ENCODE data around the gene STXBP3.
A peak's percentile ranks its signal among the peaks of the same experiment; 100 is the strongest.

Gene STXBP3

GRCh38 chr1:108799001-108799400 is 52.5 kb downstream of the STXBP3 start:
- DNase-seq (ENCODE audit: low read depth in 2 of 2, low spot score in 1 of 2), result no peak

- DNase-seq (ENCODE audit: low read depth in 2 of 2, low spot score in 1 of 2), result no peak
Observed at GRCh38 chr1:108801101-108801500, 54.6 kb downstream of the STXBP3 start.

- no peak for DNase-seq (ENCODE audit: low read depth in 2 of 2, low spot score in 1 of 2)
Observed at GRCh38 chr1:108803548-108803947, 57.1 kb downstream of the STXBP3 start.

GRCh38 chr1:108808438-108808837 is 62.0 kb downstream of the STXBP3 start:
- no peak for DNase-seq (ENCODE audit: low read depth in 2 of 2, low spot score in 1 of 2)

GRCh38 chr1:108811611-108812010 is 65.1 kb downstream of the STXBP3 start:
- DNase-seq (ENCODE audit: low read depth in 2 of 2, low spot score in 1 of 2), result no peak

- no peak for DNase-seq (ENCODE audit: low read depth in 2 of 2, low spot score in 1 of 2)
Observed at GRCh38 chr1:108813326-108813725, 66.9 kb downstream of the STXBP3 start.

GRCh38 chr1:108814343-108815125 is 68.1 kb downstream of the STXBP3 start:
- DNase-seq (ENCODE audit: low read depth in 2 of 2, low spot score in 1 of 2), result no peak

GRCh38 chr1:108815566-108815965 is 69.1 kb downstream of the STXBP3 start:
- DNase-seq (ENCODE audit: low read depth in 2 of 2, low spot score in 1 of 2), result no peak

- no peak for DNase-seq (ENCODE audit: low read depth in 2 of 2, low spot score in 1 of 2)
Observed at GRCh38 chr1:108816049-108816893, 69.8 kb downstream of the STXBP3 start.

GRCh38 chr1:108817016-108817415 is 70.5 kb downstream of the STXBP3 start:
- no peak for DNase-seq (ENCODE audit: low read depth in 2 of 2, low spot score in 1 of 2)

- no peak for DNase-seq (ENCODE audit: low read depth in 2 of 2, low spot score in 1 of 2)
Observed at GRCh38 chr1:108817811-108818210, 71.3 kb downstream of the STXBP3 start.

- DNase-seq (ENCODE audit: low read depth in 2 of 2, low spot score in 1 of 2), result no peak
Observed at GRCh38 chr1:108819878-108820277, 73.4 kb downstream of the STXBP3 start.

GRCh38 chr1:108823632-108824031 is 77.2 kb downstream of the STXBP3 start:
- no peak for DNase-seq (ENCODE audit: low read depth in 2 of 2, low spot score in 1 of 2)

GRCh38 chr1:108824051-108824450 is 77.6 kb downstream of the STXBP3 start:
- no peak for DNase-seq (ENCODE audit: low read depth in 2 of 2, low spot score in 1 of 2)

GRCh38 chr1:108826081-108826635 is 79.7 kb downstream of the STXBP3 start:
- no peak for DNase-seq (ENCODE audit: low read depth in 2 of 2, low spot score in 1 of 2)

GRCh38 chr1:108828074-108828961 is 81.8 kb downstream of the STXBP3 start:
- DNase-seq (ENCODE audit: low read depth in 2 of 2, low spot score in 1 of 2), result peak; percentile 24 to 35

GRCh38 chr1:108829498-108829916 is 83.0 kb downstream of the STXBP3 start:
- DNase-seq (ENCODE audit: low read depth in 2 of 2, low spot score in 1 of 2), result no peak

GRCh38 chr1:108830119-108831008 is 83.9 kb downstream of the STXBP3 start:
- no peak for DNase-seq (ENCODE audit: low read depth in 2 of 2, low spot score in 1 of 2)

- DNase-seq (ENCODE audit: low read depth in 2 of 2, low spot score in 1 of 2), result no peak
Observed at GRCh38 chr1:108831225-108831624, 84.8 kb downstream of the STXBP3 start.

- no peak for DNase-seq (ENCODE audit: low read depth in 2 of 2, low spot score in 1 of 2)
Observed at GRCh38 chr1:108832929-108833328, 86.5 kb downstream of the STXBP3 start.
